Effector memory CD8-positive, alpha-beta T cell (primary cell): Measurements from ENCODE around the gene ZNF674.
"Not testable (repeated sequence)": the region's sequence is repeated elsewhere in the genome, so short reads cannot be mapped to it uniquely, and the experiment has no call there.

Experiments
- ATAC-seq: fragments of 150-1000 bp; cut with Tn5 transposase; replicated peaks from 2 replicates; pipeline ENCODE4 v1.10.0; 2021; ENCODE audit warnings: mild to moderate bottlenecking, moderate library complexity
- DNase-seq, 3 experiments: peaks; one replicate each; pipeline ENCODE4 v3.0.0; 2021
- H3K27ac Mint-ChIP-seq, 2 donors: one replicate each; pipeline ENCODE4 v1.8.0; 2022; ENCODE audit warnings: mild to moderate bottlenecking in 2 of 2, mixed read lengths in 2 of 2, moderate library complexity in 2 of 2
- H3K27me3 Mint-ChIP-seq, 2 donors: one replicate each; pipeline ENCODE4 v1.8.0; 2022; ENCODE audit warnings: mixed read lengths in 2 of 2
- H3K36me3 Mint-ChIP-seq: one replicate; pipeline ENCODE4 v1.8.0; 2022; ENCODE audit warnings: mild to moderate bottlenecking, moderate library complexity, mixed read lengths; ENCODE audit not compliant: insufficient read depth
- H3K4me1 Mint-ChIP-seq, 2 donors: one replicate each; pipeline ENCODE4 v1.8.0; 2022; ENCODE audit warnings: low read depth in 2 of 2, mixed read lengths in 2 of 2
- H3K4me3 Mint-ChIP-seq, 2 donors: one replicate each; pipeline ENCODE4 v1.8.0; 2022; ENCODE audit warnings: mild to moderate bottlenecking in 2 of 2, mixed read lengths in 2 of 2, moderate library complexity in 2 of 2
- H3K9me3 Mint-ChIP-seq, 2 donors: one replicate each; pipeline ENCODE4 v1.8.0; 2022; ENCODE audit warnings: mixed read lengths in 2 of 2

Gene ZNF674

DNA sequence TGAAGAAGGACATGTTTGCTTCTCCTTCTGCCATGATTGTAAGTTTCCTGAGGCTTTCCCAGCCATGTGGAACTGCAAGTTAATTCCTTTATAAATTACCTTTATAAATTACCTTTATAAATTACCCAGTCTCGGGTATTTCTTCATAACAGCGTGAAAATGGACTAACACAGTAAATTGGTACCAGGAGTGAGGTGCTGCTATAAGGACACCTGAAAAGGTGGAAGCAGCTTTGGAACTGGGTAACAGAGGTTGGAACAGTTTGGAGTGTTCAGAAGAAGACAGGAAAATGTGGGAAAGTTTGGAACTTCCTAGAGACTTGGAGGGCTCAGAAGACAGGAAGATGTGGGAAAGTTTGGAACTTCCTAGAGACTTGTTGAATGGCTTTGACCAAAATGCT, 66.6 kb downstream of the ZNF674 start:
- not testable (repeated sequence) for H3K36me3 Mint-ChIP-seq, ATAC-seq, H3K4me3 Mint-ChIP-seq, H3K27me3 Mint-ChIP-seq, DNase-seq, H3K27ac Mint-ChIP-seq, H3K4me1 Mint-ChIP-seq, H3K9me3 Mint-ChIP-seq

DNA sequence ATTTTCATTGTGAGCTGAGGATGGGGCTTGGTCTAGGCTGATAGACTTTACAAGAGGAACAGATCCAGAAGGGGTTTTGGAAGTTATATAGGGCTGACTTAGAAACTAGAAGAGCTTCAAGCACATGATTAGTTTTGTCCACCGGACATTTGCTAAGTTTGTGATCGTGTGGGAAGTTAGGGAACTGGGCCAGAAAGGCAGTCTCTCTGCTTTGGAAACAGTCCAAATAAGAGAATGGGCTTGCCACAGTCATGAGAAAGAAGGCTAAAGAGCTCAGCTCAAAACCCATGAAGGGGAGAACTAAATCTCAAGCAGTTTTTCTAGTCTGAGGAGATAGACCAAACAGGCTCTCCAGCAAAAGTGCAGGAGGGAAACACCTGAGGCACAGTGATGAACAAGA, 67.8 kb downstream of the ZNF674 start:
- no peaks in the 10 kb centered on the region for H3K9me3 Mint-ChIP-seq
- no peak for ATAC-seq
- no peaks in the 10 kb centered on the region for H3K27me3 Mint-ChIP-seq
- H3K36me3 Mint-ChIP-seq, result peaks cover 7% of the 10 kb centered on the region
- H3K27ac Mint-ChIP-seq, result no peak overlapping the region
- no peak for DNase-seq
- no peak overlapping the region for H3K4me3 Mint-ChIP-seq
- H3K4me1 Mint-ChIP-seq, result no peaks in the 10 kb centered on the region

DNA sequence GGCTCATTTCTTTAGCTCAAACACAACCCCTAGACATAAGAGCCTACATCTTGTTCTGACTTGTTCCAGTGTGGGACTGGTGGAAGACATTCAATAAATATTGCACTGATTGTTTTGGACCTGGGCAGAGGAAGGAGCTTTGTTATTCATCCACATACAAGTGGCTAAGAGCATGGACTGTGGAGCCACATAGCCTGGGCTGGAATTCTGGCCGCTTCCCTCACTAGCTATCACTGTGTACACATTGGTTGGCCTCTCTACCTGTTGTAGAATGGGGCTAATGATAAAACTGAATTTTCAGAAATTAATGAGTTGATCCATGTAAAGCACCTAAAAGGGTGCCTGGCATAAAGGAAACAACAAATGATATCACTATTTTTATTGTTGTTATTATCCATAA, 80.0 kb downstream of the ZNF674 start:
- Mint-ChIP-seq H3K4me1 (peaks cover 14 to 20% of the 10 kb centered on the region in 2 donors), H3K36me3 (peaks cover 50% of the 10 kb centered on the region), H3K9me3 (no peaks in the 10 kb centered on the region), H3K4me3 (no peak overlapping the region), H3K27ac (peak overlapping the region in 1 of 2 donors; percentile 17), H3K27me3 (no peaks in the 10 kb centered on the region)
- ATAC-seq (no peak), DNase-seq (no peak)

DNA sequence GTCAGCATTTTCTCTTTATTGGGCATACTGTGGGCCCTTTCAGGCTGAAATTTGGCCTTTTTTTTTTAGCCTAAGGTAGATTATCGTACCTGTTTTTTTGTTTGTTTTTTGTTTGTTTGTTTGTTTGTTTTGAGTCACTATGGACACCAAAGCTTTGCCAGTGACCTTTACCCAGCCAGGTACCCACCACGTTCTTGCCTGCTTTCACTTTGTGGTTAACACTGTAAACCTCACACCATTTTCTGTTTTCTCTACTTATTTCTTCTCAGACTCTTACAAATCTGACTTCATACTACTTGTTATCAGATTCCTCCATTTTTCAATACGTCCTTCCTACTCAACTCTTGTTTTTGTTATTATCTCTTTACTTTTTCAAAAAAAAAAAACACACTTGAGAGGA, 81.5 kb downstream of the ZNF674 start:
- peaks cover 40% of the 10 kb centered on the region for H3K36me3 Mint-ChIP-seq
- H3K4me3 Mint-ChIP-seq, result peak overlapping the region; percentile 15 to 18
- H3K27ac Mint-ChIP-seq, result peak overlapping the region; percentile 89 to 95
- H3K27me3 Mint-ChIP-seq, result no peaks in the 10 kb centered on the region
- DNase-seq, result peak in 1 of 3 experiments; percentile 1
- peak; percentile 80 for ATAC-seq
- peaks cover 14 to 19% of the 10 kb centered on the region in 2 donors for H3K4me1 Mint-ChIP-seq
- H3K9me3 Mint-ChIP-seq, result no peaks in the 10 kb centered on the region

DNA sequence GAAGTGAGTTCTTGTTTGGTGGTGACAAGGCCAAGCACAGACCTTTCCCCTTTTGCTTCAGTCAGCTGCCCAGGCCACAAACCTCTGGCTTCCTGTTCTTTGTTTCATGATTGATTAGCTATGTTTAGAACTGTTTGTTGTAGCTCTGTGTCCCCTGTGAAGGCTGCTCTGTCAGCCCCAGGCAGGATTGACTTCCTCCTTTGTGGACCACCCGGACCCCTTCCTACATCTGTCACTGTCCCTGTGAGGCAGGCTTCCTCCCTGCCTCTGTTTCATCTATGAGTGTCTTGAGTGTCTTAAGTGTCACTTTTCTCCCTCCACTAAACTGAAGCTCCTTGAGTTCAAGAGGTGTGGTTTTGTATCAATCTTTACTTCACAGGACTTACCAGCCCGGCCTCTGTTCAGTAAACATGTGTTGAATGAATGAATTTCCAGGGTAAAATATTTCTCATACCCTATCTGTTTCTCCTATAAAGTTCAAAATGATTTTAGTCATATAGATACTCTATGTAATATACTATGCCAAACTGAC, 83.5 kb downstream of the ZNF674 start:
- Mint-ChIP-seq H3K36me3 (peaks cover 31% of the 10 kb centered on the region), H3K4me3 (peak overlapping the region; percentile 5 to 6), H3K27me3 (no peaks in the 10 kb centered on the region), H3K4me1 (peaks cover 14 to 19% of the 10 kb centered on the region in 2 donors), H3K27ac (peak overlapping the region; percentile 87 to 91), H3K9me3 (no peaks in the 10 kb centered on the region)
- ATAC-seq, result peak; percentile 53
- no peak for DNase-seq

DNA sequence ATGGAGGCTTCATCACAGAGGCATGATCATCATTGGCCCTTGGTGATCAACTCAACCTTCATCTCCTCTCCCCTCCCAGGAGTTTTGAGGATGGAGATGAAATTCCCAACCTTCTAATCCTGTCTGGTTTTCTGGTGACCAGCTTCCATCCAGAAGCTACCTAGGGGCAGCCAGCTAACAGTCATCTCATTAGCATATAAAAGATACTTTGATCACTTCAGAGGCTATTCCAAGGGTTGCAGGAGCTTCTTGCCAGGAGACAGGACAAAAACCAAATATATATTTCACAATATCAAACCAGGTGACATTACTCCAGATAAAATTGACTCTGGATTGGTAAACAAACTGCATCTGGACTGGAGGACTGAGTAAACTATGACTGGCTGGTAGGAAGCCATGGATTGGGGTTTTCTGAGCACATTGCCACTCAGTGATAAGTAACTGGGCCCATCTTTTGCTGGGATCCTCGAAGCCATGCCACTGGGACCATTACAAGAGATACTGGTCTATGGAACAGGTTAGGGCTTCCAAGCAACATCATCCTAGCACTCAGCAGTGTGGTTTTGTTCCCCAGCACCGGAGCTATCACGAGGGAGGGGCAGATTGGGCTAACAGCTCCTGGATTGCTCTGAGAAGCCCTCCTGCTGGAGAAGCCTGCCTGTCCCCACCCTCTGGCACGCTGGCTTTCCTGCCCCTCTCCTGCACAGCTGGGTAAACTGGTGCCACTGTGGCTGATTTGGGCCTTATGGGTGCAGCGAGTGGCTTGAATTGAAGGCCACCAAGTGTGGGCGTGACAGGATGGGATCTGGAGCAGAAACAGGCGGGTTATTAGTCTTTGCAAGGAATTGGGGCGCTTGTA, 84.2 kb downstream of the ZNF674 start:
- Mint-ChIP-seq H3K36me3 (peaks cover 32% of the 10 kb centered on the region), H3K27ac (peak overlapping the region; percentile 87 to 91), H3K4me1 (peaks cover 14 to 19% of the 10 kb centered on the region in 2 donors)
- not testable (repeated sequence) for H3K4me3 Mint-ChIP-seq, ATAC-seq, H3K9me3 Mint-ChIP-seq, DNase-seq, H3K27me3 Mint-ChIP-seq

DNA sequence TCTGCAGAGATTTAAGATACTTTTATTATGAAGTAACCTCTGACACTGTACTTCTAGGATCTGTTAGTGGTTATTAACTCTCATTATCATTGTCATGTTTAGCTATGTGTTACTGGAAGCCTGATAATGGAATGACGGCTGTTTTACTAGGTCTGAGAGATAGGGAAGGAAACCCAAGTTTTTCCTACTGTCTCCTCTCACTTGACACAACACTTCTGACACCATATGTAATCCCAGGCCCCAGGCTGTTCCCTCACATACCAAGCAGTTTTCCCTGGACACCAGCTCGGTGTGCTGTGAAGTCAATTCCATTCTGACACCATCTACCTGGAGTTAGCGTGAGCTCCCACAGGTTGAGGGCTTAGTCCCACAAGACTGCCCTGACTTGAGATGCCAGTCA, 85.6 kb downstream of the ZNF674 start:
- Mint-ChIP-seq H3K27me3 (no peaks in the 10 kb centered on the region), H3K4me1 (peaks cover 14 to 17% of the 10 kb centered on the region in 2 donors), H3K36me3 (peaks cover 27% of the 10 kb centered on the region), H3K4me3 (no peak overlapping the region), H3K9me3 (no peaks in the 10 kb centered on the region), H3K27ac (no peak overlapping the region)
- DNase-seq, result no peak
- ATAC-seq, result no peak

DNA sequence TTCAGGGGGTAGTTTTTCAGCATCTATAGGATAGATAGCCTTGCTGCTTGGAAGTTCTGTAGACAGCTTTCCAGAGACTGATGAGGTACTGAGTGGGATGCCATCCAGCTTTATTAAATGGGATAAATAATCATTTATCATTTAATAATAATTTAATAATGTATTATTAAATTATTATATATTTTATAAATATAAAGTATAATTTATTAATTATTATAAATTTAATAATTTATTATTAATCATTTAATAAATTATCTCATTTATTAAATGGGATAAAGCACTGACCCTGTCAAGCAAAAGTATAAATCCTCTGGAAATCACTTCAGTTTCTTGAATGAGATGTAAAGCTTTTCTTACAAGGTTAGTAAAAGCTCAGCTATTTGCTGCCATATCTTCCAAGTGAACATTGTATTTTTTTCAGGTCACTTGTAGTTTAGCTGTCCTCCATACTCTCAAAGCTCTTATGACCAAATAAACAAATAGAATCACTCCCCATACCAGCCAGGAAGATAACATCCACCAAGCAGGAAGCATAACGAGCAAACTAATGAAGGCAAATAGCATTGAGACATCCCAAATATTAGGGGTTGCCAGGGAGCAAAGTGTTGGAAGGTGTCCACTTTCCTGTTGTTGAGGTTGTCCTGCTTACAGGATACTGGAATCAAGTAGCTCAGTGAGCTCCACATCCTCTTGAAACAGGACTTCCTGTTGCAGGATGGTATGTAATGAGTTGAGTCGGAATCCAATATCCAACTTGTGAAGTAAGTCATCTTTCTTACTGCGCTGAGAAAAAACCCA, 88.9 kb downstream of the ZNF674 start:
- Mint-ChIP-seq H3K4me3 (no peak overlapping the region), H3K27me3 (no peaks in the 10 kb centered on the region), H3K27ac (no peak overlapping the region), H3K9me3 (no peaks in the 10 kb centered on the region), H3K4me1 (peaks cover 4 to 6% of the 10 kb centered on the region in 2 donors), H3K36me3 (peaks cover 31% of the 10 kb centered on the region)
- no peak for ATAC-seq
- no peak for DNase-seq
